ENCODE data around the gene IGSF11.
A peak's percentile ranks its signal among the peaks of the same experiment; 100 is the strongest.
"Not testable (repeated sequence)": the region's sequence is repeated elsewhere in the genome, so short reads cannot be mapped to it uniquely, and the experiment has no call there.

Gene IGSF11

GRCh38 chr3:118990823-118991560 is 43.7 kb downstream of the IGSF11 start:
- DNase-seq (ENCODE audit: low read depth), result no peak

GRCh38 chr3:118988198-118989130 is 46.2 kb downstream of the IGSF11 start:
- no peak for DNase-seq (ENCODE audit: low read depth)

GRCh38 chr3:118987477-118987876 is 47.2 kb downstream of the IGSF11 start:
- DNase-seq (ENCODE audit: low read depth), result peak; percentile 16

- no peak for DNase-seq (ENCODE audit: low read depth)
These were observed 47.9 kb downstream of the IGSF11 start for GRCh38 chr3:118986734-118987133.

- DNase-seq (ENCODE audit: low read depth), result no peak
These were observed 49.9 kb downstream of the IGSF11 start for GRCh38 chr3:118984699-118985098.

- no peak for DNase-seq (ENCODE audit: low read depth)
These were observed 53.0 kb downstream of the IGSF11 start for GRCh38 chr3:118981494-118982134.

GRCh38 chr3:118980832-118981231 is 53.8 kb downstream of the IGSF11 start:
- no peak for DNase-seq (ENCODE audit: low read depth)

- no peak for DNase-seq (ENCODE audit: low read depth)
These were observed 56.3 kb downstream of the IGSF11 start for GRCh38 chr3:118978393-118978758.

- no peak for DNase-seq (ENCODE audit: low read depth)
These were observed 56.8 kb downstream of the IGSF11 start for GRCh38 chr3:118977671-118978392.

- no peak for DNase-seq (ENCODE audit: low read depth)
These were observed 57.5 kb downstream of the IGSF11 start for GRCh38 chr3:118977118-118977517.

- not testable (repeated sequence) for DNase-seq (ENCODE audit: low read depth)
These were observed 59.2 kb downstream of the IGSF11 start for GRCh38 chr3:118975476-118975875.

GRCh38 chr3:118974356-118975097 is 60.1 kb downstream of the IGSF11 start:
- no peak for DNase-seq (ENCODE audit: low read depth)

- DNase-seq (ENCODE audit: low read depth), result no peak
These were observed 61.6 kb downstream of the IGSF11 start for GRCh38 chr3:118973050-118973449.

GRCh38 chr3:118970819-118971218 is 63.8 kb downstream of the IGSF11 start:
- no peak for DNase-seq (ENCODE audit: low read depth)

- no peak for DNase-seq (ENCODE audit: low read depth)
These were observed 66.0 kb downstream of the IGSF11 start for GRCh38 chr3:118968640-118969039.

GRCh38 chr3:118968111-118968510 is 66.5 kb downstream of the IGSF11 start:
- no peak for DNase-seq (ENCODE audit: low read depth)

- no peak for DNase-seq (ENCODE audit: low read depth)
These were observed 67.9 kb downstream of the IGSF11 start for GRCh38 chr3:118966700-118967099.

GRCh38 chr3:118963711-118964110 is 70.9 kb downstream of the IGSF11 start:
- no peak for DNase-seq (ENCODE audit: low read depth)

GRCh38 chr3:118960876-118961450 is 73.7 kb downstream of the IGSF11 start:
- DNase-seq (ENCODE audit: low read depth), result no peak

GRCh38 chr3:118955914-118956556 is 78.6 kb downstream of the IGSF11 start:
- no peak for DNase-seq (ENCODE audit: low read depth)
